ENCODE measurements around the gene FBXO22.
"Not testable (repeated sequence)": the region's sequence is repeated elsewhere in the genome, so short reads cannot be mapped to it uniquely, and the experiment has no call there.

The FBXO22 gene

DNA sequence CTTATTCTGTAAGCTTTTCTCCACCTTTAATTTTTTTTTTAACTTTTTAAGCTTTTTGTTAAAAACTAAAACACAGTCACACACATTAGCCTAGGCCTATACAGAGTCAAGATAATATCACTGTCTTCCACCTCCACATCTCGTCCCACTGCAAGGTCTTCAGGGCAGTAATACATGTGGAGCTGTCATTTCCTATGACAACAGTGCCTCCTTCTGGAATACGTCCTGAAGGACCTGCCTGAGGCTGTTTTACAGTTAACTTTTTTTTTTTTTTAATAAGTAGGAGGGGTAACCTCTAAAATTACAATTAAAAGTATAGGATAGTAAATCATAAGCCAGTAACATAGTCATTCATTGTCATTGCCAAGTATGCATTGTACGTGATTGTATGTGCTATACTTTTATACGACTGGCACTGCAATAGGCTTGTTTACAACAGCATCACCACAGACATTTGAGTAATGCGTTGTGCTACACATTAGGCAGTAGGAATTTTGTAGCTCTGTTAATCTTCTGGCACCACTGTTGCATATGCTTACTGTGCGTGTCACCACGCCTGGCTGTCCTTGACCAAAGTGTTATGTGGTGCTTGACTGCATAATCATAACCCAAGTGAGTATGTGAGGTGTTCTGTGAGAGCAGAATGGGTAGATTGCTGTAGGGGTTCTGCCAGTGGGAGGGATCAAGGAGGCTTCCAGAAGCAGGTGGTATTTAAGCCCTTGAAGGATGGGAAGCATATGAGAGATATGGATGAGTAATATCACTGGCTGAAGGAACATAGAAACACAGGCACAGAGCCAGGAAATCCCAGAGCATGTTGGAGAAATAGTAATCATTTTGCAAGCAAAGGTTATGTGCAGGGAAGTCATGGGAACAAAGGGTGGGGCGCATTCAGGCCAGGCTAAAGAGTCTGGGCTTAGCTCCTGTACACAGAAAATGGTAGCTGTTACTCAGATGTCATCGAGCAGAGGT lies 18.3 kb downstream of the FBXO22 start:
- no peak for DNase-seq

DNA sequence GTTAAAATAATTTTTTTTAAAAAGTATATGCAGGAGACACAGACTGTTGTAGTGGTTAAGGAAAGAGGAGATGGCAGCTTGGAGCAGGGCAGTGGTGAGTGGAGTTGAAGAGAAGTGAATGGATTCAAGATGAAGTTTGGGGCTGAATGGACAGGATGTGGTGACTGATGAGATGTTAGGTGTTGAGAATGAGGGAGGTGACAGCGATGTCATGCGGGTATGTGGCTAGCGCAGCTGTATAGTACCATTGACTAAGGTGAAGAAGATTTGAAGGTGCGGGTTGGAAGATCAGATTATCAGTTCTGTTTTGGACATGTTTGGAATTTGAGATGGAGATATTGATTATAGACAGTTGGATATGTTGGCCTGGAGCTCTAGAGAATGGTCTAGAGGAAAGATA lies 20.1 kb downstream of the FBXO22 start:
- no peak for DNase-seq

DNA sequence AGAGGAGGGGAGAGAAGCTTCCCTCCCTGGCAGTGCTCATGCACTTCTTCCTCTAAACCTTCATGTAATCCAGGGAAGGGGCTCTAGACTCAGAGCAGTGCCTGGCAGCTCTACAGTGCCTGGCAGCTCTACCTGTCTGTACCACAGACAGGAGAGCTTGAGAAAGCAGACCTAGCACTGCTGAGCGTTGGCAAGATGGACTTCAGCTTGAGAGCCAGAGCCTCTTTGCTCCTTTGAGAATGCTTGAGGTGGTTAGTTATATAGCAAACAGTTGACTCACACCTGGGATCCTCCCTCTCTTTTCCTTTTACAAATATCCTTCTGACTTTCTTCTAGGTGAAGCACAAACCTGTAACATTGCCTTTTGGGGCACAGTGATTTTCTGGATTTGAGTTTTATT lies 20.9 kb downstream of the FBXO22 start:
- DNase-seq: no peak

DNA sequence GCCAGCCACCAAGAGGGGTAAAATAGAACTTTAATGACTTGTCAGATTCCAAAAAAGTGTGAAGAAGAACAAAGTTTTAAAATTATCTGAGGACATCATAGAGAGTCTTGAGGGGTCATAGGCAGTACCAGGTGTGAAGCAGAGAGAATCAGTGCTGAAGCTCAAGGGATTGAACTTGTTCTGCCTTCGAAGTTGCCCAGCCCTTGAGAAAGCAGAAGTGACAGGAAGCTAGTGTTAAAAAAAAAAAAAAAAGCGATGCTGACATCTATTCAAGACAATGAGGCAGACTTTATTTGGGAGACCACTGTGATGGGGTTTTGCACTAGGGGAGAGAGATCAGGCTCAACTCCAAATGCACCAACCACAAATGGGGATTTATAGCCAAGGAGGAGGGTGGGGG lies 21.8 kb downstream of the FBXO22 start:
- DNase-seq: no peak

DNA sequence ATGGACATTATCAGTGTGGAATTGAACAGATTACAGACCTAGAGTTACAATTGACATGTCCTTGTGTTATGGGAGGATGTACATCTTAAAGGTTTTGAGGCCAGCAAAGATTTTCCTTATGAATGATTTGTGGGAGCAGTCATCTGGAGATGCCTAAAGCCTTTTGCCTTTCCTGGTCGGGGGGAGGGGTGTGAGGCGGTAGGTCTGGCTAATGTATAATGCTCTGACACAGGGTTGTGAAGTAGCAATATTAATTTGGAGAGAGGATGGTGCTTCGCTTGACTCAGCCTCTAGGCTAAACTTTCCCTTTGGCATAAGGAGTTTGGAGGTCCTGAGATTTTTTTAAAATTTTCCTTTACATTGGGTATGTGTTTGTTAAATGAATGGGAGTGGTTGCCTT lies 23.3 kb downstream of the FBXO22 start:
- no peak for DNase-seq

DNA sequence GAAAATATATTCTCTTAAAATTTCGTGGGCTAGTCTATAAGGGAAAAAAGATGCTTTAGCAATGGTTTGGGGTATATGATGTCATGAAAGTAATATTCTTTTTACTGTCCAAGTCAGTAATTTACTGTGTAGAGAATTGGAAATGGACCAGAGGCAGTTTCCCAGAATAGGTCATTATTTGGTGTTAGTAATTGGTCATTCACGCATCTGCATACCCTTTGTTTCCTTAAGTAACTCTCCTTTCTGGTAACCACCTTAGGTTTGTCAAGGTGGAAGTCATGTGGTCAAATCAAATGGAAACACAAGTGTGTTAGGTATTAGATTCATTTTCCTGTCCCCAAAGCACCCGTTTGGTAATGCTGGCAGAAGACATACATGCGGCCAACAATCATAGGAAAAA lies 23.9 kb downstream of the FBXO22 start:
- DNase-seq: no peak

DNA sequence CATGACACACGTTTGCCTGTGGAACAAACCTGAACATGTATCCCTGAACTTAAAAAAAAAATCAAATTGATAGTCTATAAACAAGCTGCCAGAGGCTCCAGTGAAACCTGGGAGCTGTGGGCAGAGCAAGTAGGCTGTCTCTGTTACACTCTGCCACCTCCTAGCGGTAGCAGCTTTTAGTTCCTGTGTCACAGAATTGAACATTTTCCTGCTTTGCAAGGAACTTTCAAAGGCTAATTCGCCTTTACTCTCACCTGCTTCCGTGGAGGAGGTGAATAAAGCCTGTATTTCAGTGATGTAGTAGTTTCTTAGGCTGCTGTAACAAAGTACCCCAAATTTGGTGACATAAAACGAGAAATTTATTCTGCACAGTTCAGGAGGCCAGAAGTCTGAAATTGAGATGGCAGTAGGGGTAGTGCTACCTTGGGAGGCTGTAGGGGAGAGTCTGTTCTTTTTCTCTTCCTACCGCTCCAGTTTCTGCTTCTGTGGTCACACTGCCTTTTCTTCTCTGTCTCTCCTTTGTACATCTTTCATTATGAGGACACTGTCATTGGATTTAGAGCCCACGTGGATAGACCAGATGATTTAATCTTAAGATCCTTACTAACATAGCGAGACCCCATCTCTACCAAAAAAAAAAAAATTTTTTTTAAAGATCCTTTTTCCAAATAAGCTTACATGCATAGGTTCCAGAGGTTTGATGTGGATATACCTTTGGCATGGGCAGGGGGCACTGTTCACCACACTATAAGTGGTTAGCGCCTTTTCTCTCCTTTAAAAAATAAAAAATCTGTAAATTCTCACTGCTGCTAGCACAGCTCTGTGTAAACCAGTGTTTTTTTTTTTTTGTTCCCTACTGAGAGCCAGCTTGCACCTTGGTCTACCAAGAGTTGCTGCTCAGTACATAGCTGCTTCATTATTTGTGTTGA lies 25.3 kb downstream of the FBXO22 start:
- no peak for DNase-seq

DNA sequence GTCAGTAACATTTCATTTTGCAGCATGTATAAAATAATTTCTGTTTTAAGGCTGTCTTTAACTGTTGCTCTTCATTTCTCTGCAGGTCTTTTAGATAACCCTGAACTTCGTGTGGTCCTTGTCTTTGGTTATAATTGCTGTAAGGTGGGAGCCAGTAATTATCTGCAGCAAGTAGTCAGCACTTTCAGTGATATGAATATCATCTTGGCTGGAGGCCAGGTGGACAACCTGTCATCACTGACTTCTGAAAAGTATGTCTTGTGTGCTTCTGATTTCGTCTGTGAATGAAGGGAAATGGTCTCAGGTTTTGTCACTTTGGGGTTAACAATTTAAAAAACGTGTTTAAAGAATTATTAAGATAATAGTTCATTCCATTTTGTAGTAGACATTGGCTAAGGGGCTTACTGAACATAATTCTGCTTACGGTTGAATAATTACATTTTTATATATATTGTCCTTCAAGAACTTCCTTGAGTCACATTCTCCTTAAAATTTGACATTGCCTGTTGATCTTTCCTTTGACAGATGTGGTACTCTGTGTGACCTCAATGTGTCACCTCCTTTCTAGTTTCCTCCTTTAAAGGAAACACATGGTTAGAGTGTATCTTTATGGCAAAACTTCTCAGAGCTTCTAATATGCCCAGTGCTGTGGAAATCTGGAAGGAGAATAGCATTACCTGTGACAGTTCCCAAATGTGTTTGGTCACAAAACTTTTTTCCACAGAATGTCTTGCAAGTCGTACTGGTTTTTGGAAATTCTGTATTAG lies 26.3 kb downstream of the FBXO22 start:
- no peak for DNase-seq

DNA sequence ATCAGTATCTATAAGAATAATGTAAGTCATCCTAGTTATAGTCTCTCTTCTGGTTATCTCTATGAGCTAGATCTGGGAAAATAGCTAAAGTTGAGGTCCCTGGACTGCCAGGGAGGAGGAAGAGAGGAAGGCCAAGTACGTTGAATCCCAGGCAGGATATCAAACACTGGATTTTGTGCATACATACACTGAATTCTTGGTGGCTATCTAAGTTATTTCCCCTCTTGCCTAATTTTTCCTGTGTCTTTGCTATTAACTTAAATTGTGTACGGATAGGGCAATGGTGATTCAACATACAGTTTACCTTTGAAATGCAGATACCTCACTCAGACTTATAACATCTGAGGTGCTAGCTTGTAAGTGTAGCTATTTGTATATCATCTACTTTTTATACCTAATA lies 27.2 kb downstream of the FBXO22 start:
- no peak for DNase-seq

DNA sequence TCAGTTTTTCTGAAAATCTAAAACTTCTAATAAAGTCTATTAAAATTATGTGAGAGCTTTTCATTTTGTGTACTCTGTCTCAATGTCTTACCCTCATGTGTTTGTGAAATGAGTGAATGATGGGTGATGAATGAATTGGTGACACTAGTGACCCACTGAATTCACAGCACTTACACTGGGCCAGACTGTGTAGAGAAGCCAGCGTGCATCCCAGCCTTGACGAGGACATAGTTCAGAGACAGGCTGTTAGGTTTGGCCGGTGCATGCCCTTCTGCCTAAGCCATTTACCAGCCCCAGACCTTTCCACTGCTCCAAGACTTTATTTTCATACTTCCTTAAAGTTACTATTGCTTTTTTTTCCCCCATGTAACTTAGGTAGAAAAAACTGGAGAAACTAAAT lies 38.8 kb downstream of the FBXO22 start:
- no peak for DNase-seq

DNA sequence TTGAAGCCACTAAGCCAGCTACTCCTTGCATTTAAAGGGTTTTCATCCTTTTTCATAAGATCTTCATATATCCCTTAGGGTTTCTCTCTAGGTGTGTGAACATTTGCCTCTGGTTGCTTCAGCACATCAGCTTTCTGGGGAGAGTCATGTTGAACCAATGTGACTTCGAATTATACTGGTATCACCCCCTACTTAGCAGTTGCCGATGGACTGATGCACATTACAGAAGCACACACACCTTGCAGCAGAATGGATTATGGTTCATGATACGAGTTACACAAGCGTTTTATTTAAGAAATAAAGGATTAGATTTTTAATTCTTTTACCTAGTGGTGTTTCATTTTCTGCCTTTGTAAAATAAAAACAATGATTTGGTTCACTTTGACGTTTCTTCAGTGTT lies 39.6 kb downstream of the FBXO22 start:
- DNase-seq: no peak

DNA sequence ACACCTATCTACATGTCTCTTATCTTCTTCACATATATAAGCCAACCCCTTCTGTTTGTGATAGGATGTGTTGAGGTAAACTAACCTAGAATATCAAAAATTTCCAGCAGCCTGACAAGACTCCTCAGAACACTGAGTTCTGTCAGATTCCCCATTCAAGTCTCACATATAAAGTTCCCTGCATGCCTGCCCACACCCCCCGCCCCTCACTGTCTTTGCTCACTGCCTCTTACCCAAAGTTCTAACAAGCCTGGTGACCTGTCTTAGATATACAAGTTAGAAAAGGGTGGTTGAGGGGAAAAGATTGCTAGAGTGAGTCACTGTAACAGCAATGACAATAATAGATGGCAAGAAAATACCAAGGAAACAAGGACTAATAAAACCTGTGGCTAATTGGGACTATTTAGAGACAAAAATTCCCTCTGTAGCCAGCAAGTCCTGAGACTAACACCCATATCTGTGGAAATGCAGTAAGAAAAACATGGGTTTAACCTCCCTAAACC lies 40.1 kb downstream of the FBXO22 start:
- DNase-seq: no peak

DNA sequence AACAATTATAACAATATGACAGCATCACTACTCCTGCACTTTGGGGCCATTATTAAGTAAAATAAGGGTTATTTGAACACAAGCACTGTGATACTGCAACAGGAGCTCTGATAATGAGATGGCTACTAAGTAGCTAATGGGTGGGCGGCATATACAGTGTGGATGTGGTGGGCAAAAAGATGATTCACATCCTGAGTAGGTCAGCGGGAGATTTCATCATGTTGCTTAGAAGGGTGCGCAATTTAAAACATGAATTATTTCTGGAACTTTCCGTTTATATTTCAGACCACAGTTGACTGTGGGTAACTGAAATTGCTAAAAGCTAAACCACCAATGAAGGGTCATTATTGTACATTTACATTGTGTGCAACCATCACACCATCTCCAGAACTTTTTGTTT lies 42.3 kb downstream of the FBXO22 start:
- DNase-seq: no peak

DNA sequence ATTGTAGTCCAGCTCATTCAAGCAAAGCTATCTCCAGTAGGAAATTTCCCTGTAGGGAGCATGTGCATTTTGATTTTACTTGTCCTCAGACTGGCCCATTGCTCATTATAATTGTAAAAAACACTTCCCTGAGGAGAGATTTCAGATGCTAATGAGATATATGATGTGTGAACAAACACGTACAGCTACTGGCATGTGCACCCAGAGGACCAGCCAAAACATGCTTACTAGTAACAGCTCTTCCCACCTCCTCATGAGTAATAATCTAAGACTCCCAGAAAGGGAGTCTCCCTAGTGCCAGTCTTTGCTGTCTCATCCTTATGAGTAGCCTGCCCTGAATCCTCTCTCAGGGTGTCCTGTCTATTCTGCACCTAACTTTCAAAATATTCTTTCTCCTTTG lies 43.4 kb downstream of the FBXO22 start:
- no peak for DNase-seq

DNA sequence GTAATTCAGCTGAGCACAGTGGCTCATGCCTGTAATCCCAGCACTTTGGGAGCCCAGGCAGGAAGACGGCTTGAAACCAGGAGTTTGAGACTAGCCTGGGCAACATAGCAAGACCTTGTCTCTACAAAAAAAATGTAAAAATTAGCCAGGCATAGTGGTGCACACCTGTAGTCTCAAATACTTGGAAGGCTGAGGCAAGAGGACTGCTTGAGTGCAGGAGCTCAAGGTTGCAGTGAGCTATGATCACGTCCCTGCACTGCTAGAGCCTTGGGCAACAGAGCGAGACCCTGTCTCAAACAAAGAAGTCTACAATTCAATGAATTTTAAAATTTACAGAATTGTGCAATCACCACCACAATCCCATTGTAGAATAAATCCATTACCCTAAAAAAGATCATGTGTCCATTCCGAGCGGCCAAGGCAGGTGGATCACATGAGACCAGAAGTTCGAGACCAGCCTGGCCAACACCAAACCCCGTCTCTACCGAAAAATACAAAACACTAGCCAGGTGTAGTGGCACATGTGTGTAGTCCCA lies 45.2 kb downstream of the FBXO22 start:
- DNase-seq: no peak

DNA sequence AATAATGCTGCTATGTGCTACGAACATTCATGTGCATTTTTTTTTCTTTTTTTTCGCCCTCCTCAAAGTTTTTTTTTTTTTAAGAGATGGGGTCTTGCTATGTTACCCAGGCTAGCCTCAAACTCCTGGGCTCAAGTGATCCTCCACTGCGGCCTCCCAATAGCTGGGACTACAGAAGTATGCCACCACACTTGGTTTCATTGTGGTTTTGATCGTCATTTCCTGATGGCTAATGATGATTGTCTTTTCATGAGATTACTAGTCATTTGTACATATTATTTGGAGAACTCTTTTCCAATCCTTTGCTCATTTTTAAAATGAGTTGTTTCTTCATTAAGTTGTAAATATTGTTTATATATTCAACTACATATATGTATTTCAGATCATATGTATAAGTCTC lies 48.8 kb downstream of the FBXO22 start:
- no peak for DNase-seq

DNA sequence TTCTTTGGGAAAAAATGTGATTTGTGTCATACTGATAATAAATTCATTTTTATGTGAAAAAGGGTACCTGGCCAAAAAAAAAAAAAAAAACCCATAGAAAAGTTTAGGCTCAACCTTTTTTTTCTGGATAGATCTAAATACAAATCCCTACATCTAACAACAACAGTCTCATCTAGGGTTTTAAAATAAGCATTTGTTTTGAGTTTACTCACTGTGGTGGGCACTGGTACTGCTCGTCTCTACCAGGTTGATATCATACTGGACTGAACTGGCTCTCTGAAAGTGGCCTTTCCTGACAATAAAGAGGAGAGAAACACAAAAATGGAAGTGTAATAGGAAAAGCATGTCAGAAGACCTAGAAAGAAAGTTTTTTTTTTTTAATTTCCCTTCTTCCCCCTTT lies 52.0 kb downstream of the FBXO22 start:
- no peak for DNase-seq

DNA sequence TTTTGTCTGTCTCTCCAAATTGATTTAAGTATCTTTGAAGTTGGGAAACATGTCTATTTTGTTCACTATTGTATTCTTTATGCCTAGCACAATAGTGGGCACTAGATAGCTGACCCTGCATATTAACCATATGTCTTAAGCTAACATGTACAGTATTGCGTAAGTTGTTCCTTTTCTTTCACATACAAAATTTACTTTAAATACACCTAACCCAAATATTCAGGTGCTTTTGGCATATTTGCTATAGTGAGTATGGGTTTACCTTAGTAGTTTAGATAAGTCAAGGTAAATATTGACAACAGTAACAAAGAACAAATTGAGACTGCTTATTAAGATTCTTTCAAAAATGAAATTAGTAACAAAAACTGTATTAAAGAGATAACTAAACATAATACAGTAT lies 57.7 kb downstream of the FBXO22 start:
- no peak for DNase-seq

DNA sequence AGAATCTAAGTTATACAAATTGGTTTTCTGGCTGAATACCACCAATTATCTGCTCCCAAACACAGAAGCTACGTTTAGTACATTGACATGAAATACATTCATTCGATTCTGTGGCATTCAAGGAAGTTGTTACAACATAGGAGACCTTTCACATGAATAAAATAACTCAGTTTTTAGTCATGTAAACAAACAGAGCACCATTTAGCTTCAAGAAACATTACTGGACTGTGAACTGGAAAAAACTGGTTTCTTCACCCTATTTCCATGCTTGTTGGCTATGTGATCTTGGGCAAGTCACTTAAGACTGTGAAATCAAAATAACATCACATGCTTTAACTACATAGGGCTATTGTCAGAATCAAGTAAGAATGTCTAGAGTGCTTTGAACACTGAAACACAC lies 62.4 kb downstream of the FBXO22 start:
- DNase-seq: no peak

DNA sequence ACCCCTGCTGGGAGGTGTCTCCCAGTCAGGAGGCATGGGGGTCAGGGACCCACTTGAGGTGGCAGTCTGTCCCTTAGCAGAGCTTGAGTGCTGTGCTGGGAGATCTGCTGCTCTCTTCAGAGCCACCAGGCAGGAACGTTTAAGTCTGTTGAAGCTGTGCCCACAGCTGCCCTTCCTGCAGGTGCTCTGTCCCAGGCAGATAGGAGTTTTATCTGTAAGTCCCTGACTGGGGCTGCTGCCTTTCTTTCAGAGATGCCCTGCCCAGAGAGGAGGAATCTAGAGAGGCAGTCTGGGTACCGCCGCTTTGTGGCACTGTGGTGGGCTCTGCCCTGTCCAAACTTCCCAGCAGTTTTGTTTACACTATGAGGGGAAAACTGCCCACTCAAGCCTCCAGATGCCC lies 73.1 kb downstream of the FBXO22 start:
- DNase-seq: not testable (repeated sequence)

DNA sequence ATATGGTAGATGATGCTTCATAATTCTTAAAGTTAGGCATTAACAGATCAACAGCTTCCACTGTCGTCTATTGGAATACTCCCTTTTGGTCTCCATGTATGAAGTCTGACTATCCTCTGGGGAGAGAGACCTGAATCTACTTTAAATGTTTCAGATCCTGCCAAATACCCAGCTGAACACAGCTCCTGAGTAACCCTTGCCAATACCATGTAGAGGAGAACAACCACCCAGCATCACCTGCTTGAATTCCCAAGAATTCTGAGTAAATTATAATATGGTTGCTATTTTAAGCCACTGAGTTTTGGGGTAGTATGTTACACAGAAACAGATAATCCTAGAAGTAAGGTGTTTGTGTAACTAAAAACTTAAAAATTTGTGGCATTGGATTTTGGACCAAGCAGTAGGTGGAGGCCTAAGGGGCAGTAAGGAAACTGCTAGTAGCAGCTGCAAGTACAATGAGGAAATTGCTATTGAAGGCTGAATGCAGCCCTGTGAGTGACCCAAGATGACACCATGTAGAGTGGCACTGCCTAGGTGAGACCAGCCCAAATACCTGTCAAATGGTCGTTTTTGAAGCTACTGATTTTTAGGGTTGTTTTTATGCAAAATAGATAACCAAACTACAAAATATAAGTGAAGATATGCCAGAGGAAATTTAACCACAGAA lies 77.6 kb downstream of the FBXO22 start:
- no peak for DNase-seq

DNA sequence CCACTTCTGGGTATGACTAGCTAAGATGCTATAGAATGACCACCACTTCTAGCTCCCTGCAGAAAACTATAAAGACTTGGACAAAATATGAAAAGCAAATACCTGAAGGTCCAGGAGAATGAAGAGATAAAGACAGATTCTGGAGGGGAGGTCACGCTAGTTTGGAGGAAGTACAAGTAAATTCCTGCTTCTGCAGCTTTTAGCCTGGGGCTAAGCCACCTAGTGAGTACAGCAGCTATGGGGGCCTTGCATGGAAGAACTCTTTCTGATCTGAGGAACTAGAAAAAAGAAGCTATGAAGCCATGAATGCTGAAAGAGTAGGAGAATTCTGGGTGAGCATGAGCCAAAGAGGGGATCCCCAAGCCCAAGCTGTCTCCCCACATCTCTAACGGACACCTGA lies 78.8 kb downstream of the FBXO22 start:
- no peak for DNase-seq
